WTC11 (cell line): ENCODE data around the gene PLD1.

ENCODE experiments used
- ATF3 ChIP-seq: sonication (generic); formaldehyde crosslinking; conservative IDR thresholded peaks from 2 replicates; pipeline ENCODE4 v1.8.1; 2022; ENCODE audit warnings: mild to moderate bottlenecking, missing genetic modification reagents
- CREB1 ChIP-seq: sonication (generic); formaldehyde crosslinking; IDR thresholded peaks from 2 replicates; pipeline ENCODE4 v1.8.0; 2023; ENCODE audit warnings: mild to moderate bottlenecking, missing genetic modification reagents
- NFE2L1 ChIP-seq: sonication (generic); formaldehyde crosslinking; IDR thresholded peaks from 2 replicates; pipeline ENCODE4 v1.8.1; 2023; ENCODE audit warnings: missing genetic modification reagents
- NFYB ChIP-seq: sonication (generic); formaldehyde crosslinking; conservative IDR thresholded peaks from 2 replicates; pipeline ENCODE4 v1.8.0; 2022; ENCODE audit warnings: low read depth, missing genetic modification reagents
- NR2C2 ChIP-seq: sonication (generic); formaldehyde crosslinking; IDR thresholded peaks from 2 replicates; pipeline ENCODE4 v1.8.0; 2022; ENCODE audit warnings: mild to moderate bottlenecking, missing genetic modification reagents
- SMAD3 ChIP-seq: sonication (generic); formaldehyde crosslinking; IDR thresholded peaks from 2 replicates; pipeline ENCODE4 v1.8.0; 2022; ENCODE audit warnings: missing genetic modification reagents, mild to moderate bottlenecking, borderline replicate concordance
- SMAD4 ChIP-seq: sonication (generic); formaldehyde crosslinking; IDR thresholded peaks from 2 replicates; pipeline ENCODE4 v1.8.0; 2022; ENCODE audit warnings: mild to moderate bottlenecking, missing genetic modification reagents
- SP1 ChIP-seq: sonication (generic); formaldehyde crosslinking; conservative IDR thresholded peaks from 2 replicates; pipeline ENCODE4 v1.8.1; 2022; ENCODE audit warnings: missing genetic modification reagents
- ZNF121 ChIP-seq: sonication (generic); formaldehyde crosslinking; IDR thresholded peaks from 2 replicates; pipeline ENCODE4 v1.8.0; 2023; ENCODE audit warnings: missing genetic modification reagents
- TF ChIP-seq, protein P1 (sequence below): fragments of 200-600 bp; IDR thresholded peaks from 2 replicates; pipeline ENCODE4 v1.8.0; 2022; ENCODE audit warnings: antibody characterized with exemption

GRCh38 chr3:171815973-171816595, 5.8 kb upstream of the PLD1 start:
- TF ChIP-seq SP1 (no peak), ZNF121 (CRISPR knock-in tag) (no peak), NFYB (CRISPR knock-in tag) (no peak), NFE2L1 (CRISPR knock-in tag) (no peak), NR2C2 (CRISPR knock-in tag) (no peak), CREB1 (CRISPR knock-in tag) (no peak), SMAD3 (CRISPR knock-in tag) (no peak), SMAD4 (no peak), ATF3 (CRISPR knock-in tag) (no peak)
- TF ChIP-seq, protein P1, sequence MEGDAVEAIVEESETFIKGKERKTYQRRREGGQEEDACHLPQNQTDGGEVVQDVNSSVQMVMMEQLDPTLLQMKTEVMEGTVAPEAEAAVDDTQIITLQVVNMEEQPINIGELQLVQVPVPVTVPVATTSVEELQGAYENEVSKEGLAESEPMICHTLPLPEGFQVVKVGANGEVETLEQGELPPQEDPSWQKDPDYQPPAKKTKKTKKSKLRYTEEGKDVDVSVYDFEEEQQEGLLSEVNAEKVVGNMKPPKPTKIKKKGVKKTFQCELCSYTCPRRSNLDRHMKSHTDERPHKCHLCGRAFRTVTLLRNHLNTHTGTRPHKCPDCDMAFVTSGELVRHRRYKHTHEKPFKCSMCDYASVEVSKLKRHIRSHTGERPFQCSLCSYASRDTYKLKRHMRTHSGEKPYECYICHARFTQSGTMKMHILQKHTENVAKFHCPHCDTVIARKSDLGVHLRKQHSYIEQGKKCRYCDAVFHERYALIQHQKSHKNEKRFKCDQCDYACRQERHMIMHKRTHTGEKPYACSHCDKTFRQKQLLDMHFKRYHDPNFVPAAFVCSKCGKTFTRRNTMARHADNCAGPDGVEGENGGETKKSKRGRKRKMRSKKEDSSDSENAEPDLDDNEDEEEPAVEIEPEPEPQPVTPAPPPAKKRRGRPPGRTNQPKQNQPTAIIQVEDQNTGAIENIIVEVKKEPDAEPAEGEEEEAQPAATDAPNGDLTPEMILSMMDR, result no peak
